Activated CD8-positive, alpha-beta memory T cell treated with anti-CD3 and anti-CD28 coated beads, Interleukin-2, amount 50 U/mL, for 4 hours (primary cell): ENCODE measurements around the gene SERPINB6.
A peak's percentile ranks its signal among the peaks of the same experiment; 100 is the strongest.

Experiments
- DNase-seq: peaks from one replicate; pipeline ENCODE4 v3.0.0-alpha.2; 2020

SERPINB6 gene

DNA sequence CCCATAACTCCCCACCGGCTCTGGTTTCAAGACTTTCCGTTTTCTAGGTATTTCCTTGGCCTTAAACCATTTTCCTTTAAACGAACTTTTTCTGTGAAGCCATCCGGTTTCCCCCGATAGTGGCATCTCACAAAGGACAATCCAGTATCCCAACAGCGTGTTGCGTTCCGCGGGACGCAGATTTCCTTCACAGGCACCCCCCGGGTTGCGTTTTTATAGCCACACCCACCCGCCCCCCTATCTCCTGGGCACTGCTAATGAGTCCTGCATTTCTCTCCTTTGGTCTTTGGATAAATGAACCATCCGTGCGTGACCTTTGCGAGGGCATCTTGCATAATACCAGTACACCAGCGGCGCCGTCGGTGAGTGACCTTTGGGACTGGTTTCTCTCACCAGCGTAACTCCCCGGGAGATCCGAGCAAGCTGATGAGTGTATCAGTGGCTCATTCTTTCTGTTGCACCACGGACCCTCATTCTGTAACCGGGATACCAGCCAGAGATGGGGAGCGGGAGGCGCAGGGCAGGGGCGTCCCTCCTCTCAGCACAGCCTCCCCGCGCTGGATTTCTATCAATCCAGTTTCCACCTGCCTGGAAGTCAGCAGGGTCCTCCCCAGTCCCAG lies 27.7 kb upstream of the SERPINB6 start:
- peak; percentile 72 for DNase-seq

DNA sequence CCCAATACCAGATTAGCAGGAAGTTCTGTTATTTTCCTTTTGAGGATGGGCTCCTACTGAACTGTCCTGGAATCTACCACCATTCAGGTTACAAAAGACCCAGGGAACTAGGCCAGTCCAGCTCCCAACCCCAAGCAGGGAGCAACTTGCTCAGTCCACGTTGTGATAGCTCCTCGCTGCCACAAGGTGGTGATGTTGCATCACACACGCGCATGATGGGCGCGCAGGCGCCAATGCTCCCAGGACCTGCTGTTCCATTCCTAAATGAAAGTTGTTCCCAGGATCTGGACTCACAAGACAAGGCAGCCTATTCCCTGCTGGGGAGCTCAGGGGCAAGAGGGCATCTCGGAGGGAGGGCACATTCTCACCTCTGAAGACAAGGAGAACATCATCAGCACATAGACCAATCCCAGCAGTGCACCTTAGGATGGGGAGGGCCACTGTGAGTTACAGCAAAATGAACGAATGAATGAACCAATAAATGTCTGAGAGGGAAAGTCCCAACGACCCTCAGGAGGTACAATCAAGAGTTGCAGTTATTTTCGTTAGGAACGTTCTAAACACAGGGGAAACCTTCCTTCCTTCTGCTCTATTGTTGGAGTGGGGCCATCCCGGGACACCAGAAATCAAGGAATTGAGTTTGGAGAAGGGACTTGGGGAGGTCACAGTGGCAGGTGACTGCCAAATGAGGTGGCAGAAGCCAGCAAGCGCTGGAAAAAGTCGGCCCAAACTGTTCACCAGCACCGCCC lies 27.1 kb upstream of the SERPINB6 start:
- DNase-seq: peak; percentile 28

- no peak for DNase-seq
Measured at GRCh38 chr6:2993755-2994317, 22.5 kb upstream of the SERPINB6 start.

GRCh38 chr6:2992330-2992979 lies 21.1 kb upstream of the SERPINB6 start:
- no peak for DNase-seq

- DNase-seq: no peak
Measured at GRCh38 chr6:2990932-2991506, 19.7 kb upstream of the SERPINB6 start.

DNA sequence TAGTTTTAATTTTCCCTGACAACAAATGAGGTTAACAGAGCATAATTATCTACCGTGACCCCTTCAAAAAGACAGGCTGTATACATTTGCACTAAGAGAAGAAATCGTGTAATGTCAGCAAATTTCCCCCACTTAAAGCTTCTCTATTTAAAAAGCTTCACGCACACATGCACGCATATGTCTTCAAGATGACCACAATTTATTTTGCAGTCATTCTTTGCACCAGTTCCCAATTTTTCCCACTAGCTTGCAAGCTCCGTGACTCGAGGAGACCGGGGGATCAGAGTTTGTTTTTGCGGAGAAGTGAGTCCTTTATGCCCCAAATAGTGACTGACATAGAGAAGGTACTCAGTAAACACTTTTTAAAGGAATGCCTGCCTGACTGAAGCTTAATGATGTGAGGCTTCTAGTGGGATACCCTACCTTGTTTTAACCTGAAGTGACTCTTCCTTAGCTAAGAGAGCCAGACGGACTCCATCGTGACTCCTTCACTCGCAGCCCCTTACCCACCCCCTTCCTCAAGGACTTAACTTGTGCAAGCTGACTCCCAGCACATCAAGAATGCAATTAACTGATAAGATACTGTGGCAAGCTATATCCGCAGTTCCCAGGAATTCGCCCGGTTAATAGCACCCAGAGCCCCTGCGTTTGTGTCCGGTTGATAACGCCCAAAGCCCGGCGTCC lies 19.0 kb upstream of the SERPINB6 start:
- DNase-seq: no peak

GRCh38 chr6:2989332-2990247 lies 18.2 kb upstream of the SERPINB6 start:
- DNase-seq: peak; percentile 69

DNA sequence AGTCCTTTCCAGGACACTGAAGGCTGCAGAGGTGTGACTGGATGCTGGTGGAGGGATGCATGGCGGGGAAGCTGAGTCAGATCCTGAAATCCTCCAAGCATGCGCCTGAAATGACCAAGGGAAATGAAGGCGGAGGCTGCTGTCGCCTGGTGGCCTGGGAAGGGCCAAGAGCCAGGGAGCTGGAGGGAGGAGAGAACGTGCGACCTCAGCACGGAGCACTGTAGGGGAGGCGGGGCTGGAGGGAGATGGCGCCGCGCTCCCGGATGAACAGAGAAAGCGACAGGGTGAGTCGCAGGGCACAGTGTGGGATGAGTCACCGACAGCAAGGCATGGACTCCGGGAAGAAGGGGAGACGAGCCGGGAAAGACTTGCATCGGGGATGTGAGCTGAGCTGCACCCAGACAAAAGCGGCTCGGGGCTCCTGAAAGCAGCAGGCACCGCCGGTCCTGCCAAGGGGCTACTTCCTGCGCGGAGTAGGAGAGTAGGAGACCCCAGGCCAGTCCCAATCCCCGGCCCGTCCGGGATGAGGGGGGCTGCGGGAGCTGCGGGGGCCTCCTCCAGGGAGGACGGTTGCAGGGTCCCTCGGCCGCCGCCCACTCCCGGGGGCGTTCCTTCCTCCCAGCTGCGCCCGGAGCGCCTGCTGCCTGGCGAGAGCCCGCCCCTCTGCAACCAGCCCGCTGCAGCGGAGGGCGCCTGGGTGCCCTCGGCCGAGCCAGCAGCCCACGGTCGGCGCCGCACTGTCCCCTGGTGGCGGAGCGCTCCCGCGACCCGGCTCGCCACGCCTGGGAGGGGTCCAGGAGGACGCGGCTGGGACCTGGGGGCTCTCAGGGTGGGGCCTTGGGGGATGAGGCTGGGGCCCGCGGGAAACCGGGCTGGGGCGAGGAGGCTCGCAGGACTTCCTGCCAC lies 17.3 kb upstream of the SERPINB6 start:
- DNase-seq: peak; percentile 75

DNA sequence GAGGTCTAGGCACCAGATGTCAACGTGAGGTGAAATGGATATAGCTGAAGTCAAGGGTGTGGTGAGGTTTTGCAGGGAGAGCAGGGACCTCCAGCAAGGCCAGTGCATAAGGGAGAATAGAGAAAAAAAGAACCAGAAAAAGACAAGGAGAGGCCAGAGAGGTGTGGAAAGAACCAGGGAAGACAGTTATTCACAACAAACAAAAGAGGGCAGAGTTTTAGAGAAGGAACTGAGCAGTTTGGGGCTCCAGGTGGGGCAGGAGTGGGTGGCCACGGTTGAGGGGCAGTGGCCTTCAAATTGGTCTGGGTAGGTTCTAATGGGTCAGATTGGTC lies 16.7 kb upstream of the SERPINB6 start:
- no peak for DNase-seq

DNA sequence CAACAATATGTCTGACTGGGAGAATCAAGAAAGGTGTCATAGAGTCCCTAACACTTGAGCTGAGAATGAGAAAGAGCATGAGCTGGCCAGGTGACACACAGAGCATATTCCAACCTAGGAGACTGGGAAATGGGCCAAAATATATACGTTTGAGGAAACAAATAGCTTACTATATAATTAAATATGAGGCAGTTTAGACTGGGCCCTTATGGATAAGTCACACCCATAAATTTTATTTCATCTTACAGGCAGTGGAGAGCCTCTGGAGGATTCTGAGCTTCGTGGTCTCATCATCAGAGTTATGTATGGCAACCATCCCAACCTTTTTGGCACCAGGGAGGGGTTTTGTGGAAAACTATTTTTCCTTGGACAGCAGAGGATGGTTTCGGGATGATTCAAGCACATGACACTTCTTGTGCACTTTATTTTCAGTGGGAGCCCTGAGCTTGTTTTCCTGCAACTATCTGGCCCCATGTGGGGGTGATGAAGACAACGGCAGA lies 15.4 kb upstream of the SERPINB6 start:
- no peak for DNase-seq

GRCh38 chr6:2984738-2985406 lies 13.5 kb upstream of the SERPINB6 start:
- DNase-seq: no peak

GRCh38 chr6:2982426-2983117 lies 11.2 kb upstream of the SERPINB6 start:
- DNase-seq: no peak

DNA sequence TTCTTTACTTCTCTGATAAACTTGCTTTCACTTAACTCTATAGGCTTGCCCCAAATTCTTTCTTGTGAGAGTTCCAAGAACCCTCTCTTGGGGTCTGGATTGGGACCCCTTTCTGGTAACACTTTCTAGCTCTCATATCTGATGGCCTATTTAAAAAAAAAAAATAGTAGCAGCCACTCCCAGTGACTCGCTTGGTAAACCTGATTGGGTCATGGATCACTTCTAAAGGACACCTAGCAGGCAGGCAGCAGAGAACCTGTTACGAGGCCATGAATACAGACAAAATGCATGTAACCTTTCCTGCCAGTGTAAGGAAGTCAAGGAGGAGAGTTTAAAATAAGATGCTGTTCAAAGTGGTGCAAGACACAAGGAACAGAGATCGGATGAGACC lies 9.1 kb upstream of the SERPINB6 start:
- no peak for DNase-seq

DNA sequence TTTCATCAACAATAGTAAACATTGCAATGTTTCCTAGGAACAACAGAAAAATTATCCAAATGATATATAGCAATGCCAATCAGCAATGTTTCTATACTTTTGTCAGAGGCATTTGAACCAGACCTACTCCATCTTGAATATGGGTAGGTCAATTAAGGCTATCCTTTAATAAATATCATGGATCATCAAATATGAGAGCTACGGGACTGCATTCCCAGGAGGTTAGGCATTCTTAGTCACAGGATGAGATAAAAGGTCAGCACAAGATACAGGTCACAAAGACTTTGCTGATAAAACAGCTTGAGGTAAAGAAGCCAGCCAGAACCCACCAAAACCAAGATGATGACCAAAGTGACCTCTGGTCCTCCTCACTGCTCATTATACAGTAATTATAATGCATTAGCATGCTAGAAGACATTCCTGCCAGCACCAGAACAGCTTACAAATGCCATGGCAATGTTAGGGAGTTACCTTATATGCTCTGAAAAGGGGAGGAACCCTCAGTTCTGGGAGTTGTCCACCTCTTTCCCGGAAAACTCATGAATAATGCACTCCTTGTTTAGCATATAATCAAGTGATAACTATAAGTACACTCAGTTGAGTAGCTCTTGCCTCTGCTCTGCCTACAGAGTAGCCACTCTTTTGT lies 8.6 kb upstream of the SERPINB6 start:
- no peak for DNase-seq

- no peak for DNase-seq
Measured at GRCh38 chr6:2978923-2979322, 7.6 kb upstream of the SERPINB6 start.

DNA sequence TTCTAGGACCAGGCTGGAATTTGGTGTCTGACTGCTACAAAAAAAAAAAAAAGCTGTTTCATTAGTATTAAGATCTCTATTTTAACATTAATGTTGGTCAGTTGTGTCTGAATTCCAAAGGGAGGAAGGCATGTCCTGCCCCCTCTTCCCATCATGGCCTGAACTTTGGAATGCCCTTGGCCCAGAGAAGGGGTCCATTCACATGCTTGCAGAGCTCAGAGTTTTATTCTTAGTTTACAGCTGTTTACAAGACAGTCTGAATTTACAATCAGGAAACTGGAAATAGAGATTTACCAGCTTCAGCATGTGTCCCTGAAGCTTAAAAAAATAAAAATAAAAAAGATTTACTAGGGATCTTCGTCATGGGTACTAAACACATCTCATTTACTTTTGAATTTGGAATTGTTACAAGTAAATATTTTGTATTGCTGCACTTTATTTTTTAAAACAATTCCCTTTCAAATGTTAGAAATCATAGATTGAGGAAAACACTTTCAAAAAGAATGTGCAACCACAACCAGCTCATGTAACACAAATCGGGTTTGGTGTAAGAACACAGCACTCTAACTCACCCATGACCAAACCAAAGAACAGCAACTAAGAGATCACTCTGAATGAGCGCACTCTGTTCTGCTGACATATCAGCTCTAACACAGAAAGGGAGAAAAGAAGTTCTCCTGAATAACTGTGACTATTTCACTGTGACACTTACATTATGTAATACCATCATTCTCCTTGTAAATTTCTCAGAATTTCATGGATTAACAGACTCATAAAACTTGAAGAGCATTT lies 6.6 kb upstream of the SERPINB6 start:
- DNase-seq: no peak

DNA sequence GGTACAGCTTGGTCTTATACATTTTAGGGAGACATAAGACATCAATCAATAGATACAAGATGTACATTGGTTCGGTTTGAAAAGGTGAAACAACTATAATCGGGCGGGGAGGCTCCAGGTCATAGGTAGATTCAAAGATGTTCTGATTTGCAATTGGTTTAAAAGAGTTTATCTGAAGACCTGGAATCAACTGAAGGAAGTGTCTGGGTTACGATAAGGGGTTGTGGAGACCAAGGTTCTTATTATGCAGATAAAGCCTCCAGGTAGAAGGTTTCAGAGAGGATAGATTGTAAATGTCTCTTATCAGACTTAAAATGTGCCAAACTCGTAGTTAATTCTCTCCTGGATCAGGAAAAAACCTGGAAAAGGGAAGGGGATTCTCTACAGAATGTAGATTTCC lies 5.9 kb upstream of the SERPINB6 start:
- no peak for DNase-seq

GRCh38 chr6:2976571-2977085 lies 5.3 kb upstream of the SERPINB6 start:
- no peak for DNase-seq
